Measurements from ENCODE around the gene POM121. TPM values are rescaled to one million over a fixed set of nuclear protein-coding genes. Genes with fewer than 3 reads are reported as not detected.
"Not testable (repeated sequence)": the region's sequence is repeated elsewhere in the genome, so short reads cannot be mapped to it uniquely, and the experiment has no call there.

Gene POM121
- total and polyA plus RNA-seq, 4 donors, result 6.1 to 13.8 (median 9.6) TPM

- Histone ChIP-seq H3K27ac (ENCODE audit: low read depth in 1 of 2, low read length in 2 of 2) (peak overlapping the region; percentile 81 to 95), H3K9ac (ENCODE audit: low read depth in 1 of 2, low read length in 2 of 2) (peak overlapping the region; percentile 56 to 69), H3K4me3 (ENCODE audit: low read depth in 1 of 3, low read length in 3 of 3) (peak overlapping the region; percentile 72 to 90 (median 74))
- under 1% methylated on average over 35 of the region's 35 CpGs for WGBS
- not testable (repeated sequence) for H3K4me1 ChIP-seq (ENCODE audit: control insufficient read depth in 4 of 4, insufficient read depth in 4 of 4, low read length in 3 of 4); H3K36me3 ChIP-seq (ENCODE audit: control insufficient read depth in 4 of 4, insufficient read depth in 3 of 4, low read depth in 1 of 4, low read length in 3 of 4); H3K9me3 ChIP-seq (ENCODE audit: control insufficient read depth in 4 of 4, low read length in 3 of 4); H3K27me3 ChIP-seq (ENCODE audit: control insufficient read depth in 4 of 4, insufficient read depth in 4 of 4, low read length in 3 of 4)
- DNase-seq (ENCODE audit: low spot score), result peak; percentile 62
- TF ChIP-seq HNF4G (IDR thresholded peaks at IDR 0.05) (peak; percentile 76), HNF4A (conservative IDR thresholded peaks at IDR 0.05) (peak; percentile 81 to 88), REST (IDR thresholded peaks at IDR 0.05) (peak; percentile 21), RXRA (IDR thresholded peaks at IDR 0.05) (peak; percentile 35 to 53), MAX (IDR thresholded peaks at IDR 0.05) (peak; percentile 53), TAF1 (conservative IDR thresholded peaks at IDR 0.05) (peak; percentile 21), NR2F2 (IDR thresholded peaks at IDR 0.05) (peak; percentile 18)
Measured at GRCh38 chr7:72879737-72880215, 45.1 kb upstream of the POM121 start.

- not testable (repeated sequence) for H3K27me3 ChIP-seq (ENCODE audit: control insufficient read depth in 4 of 4, insufficient read depth in 4 of 4, low read length in 3 of 4); H3K4me3 ChIP-seq (ENCODE audit: low read depth in 1 of 3, low read length in 3 of 3); H3K9me3 ChIP-seq (ENCODE audit: control insufficient read depth in 4 of 4, low read length in 3 of 4); DNase-seq (ENCODE audit: low spot score); H3K9ac ChIP-seq (ENCODE audit: low read depth in 1 of 2, low read length in 2 of 2); H3K27ac ChIP-seq (ENCODE audit: low read depth in 1 of 2, low read length in 2 of 2); H3K4me1 ChIP-seq (ENCODE audit: control insufficient read depth in 4 of 4, insufficient read depth in 4 of 4, low read length in 3 of 4)
- H3K36me3 ChIP-seq (ENCODE audit: control insufficient read depth in 4 of 4, insufficient read depth in 3 of 4, low read depth in 1 of 4, low read length in 3 of 4), result peaks cover 7 to 23% (median 11%) of the 10 kb centered on the region in 4 donors
- 90% methylated on average over 4 of the region's 4 CpGs for WGBS
Measured at GRCh38 chr7:72891750-72892149, 33.1 kb upstream of the POM121 start.

- H3K4me1 ChIP-seq (ENCODE audit: control insufficient read depth in 4 of 4, insufficient read depth in 4 of 4, low read length in 3 of 4); DNase-seq (ENCODE audit: low spot score); H3K27ac ChIP-seq (ENCODE audit: low read depth in 1 of 2, low read length in 2 of 2); H3K9me3 ChIP-seq (ENCODE audit: control insufficient read depth in 4 of 4, low read length in 3 of 4); H3K9ac ChIP-seq (ENCODE audit: low read depth in 1 of 2, low read length in 2 of 2); H3K4me3 ChIP-seq (ENCODE audit: low read depth in 1 of 3, low read length in 3 of 3); H3K27me3 ChIP-seq (ENCODE audit: control insufficient read depth in 4 of 4, insufficient read depth in 4 of 4, low read length in 3 of 4): not testable (repeated sequence)
- 96% methylated on average over 6 of the region's 6 CpGs for WGBS
- peaks cover 2 to 13% (median 9%) of the 10 kb centered on the region in 4 donors for H3K36me3 ChIP-seq (ENCODE audit: control insufficient read depth in 4 of 4, insufficient read depth in 3 of 4, low read depth in 1 of 4, low read length in 3 of 4)
Measured at GRCh38 chr7:72904740-72905139, 20.2 kb upstream of the POM121 start.

GRCh38 chr7:72908422-72908821 is 16.5 kb upstream of the POM121 start:
- H3K9me3 ChIP-seq (ENCODE audit: control insufficient read depth in 4 of 4, low read length in 3 of 4); H3K4me3 ChIP-seq (ENCODE audit: low read depth in 1 of 3, low read length in 3 of 3); H3K27me3 ChIP-seq (ENCODE audit: control insufficient read depth in 4 of 4, insufficient read depth in 4 of 4, low read length in 3 of 4); H3K36me3 ChIP-seq (ENCODE audit: control insufficient read depth in 4 of 4, insufficient read depth in 3 of 4, low read depth in 1 of 4, low read length in 3 of 4); H3K27ac ChIP-seq (ENCODE audit: low read depth in 1 of 2, low read length in 2 of 2); H3K9ac ChIP-seq (ENCODE audit: low read depth in 1 of 2, low read length in 2 of 2); DNase-seq (ENCODE audit: low spot score): not testable (repeated sequence)
- peaks cover 2 to 16% (median 6%) of the 10 kb centered on the region in 4 donors for H3K4me1 ChIP-seq (ENCODE audit: control insufficient read depth in 4 of 4, insufficient read depth in 4 of 4, low read length in 3 of 4)
- 95% methylated on average over 10 of the region's 10 CpGs for WGBS

GRCh38 chr7:72911395-72911794 is 13.5 kb upstream of the POM121 start:
- H3K36me3 ChIP-seq (ENCODE audit: control insufficient read depth in 4 of 4, insufficient read depth in 3 of 4, low read depth in 1 of 4, low read length in 3 of 4); DNase-seq (ENCODE audit: low spot score); H3K9me3 ChIP-seq (ENCODE audit: control insufficient read depth in 4 of 4, low read length in 3 of 4); H3K4me3 ChIP-seq (ENCODE audit: low read depth in 1 of 3, low read length in 3 of 3); H3K27me3 ChIP-seq (ENCODE audit: control insufficient read depth in 4 of 4, insufficient read depth in 4 of 4, low read length in 3 of 4); H3K27ac ChIP-seq (ENCODE audit: low read depth in 1 of 2, low read length in 2 of 2); H3K9ac ChIP-seq (ENCODE audit: low read depth in 1 of 2, low read length in 2 of 2): not testable (repeated sequence)
- peaks cover 4 to 31% (median 21%) of the 10 kb centered on the region in 4 donors for H3K4me1 ChIP-seq (ENCODE audit: control insufficient read depth in 4 of 4, insufficient read depth in 4 of 4, low read length in 3 of 4)
- 82% methylated on average over 10 of the region's 12 CpGs for WGBS

- H3K27ac ChIP-seq (ENCODE audit: low read depth in 1 of 2, low read length in 2 of 2), result peak overlapping the region in 1 of 2 donors; percentile 86
Measured at GRCh38 chr7:72913750-72914149, 11.1 kb upstream of the POM121 start.

More at GRCh38 chr7:72913750-72914149, 11.1 kb upstream of the POM121 start:
- not testable (repeated sequence) for DNase-seq (ENCODE audit: low spot score); H3K27me3 ChIP-seq (ENCODE audit: control insufficient read depth in 4 of 4, insufficient read depth in 4 of 4, low read length in 3 of 4); H3K4me3 ChIP-seq (ENCODE audit: low read depth in 1 of 3, low read length in 3 of 3); H3K9ac ChIP-seq (ENCODE audit: low read depth in 1 of 2, low read length in 2 of 2); H3K36me3 ChIP-seq (ENCODE audit: control insufficient read depth in 4 of 4, insufficient read depth in 3 of 4, low read depth in 1 of 4, low read length in 3 of 4); H3K9me3 ChIP-seq (ENCODE audit: control insufficient read depth in 4 of 4, low read length in 3 of 4)
- H3K4me1 ChIP-seq (ENCODE audit: control insufficient read depth in 4 of 4, insufficient read depth in 4 of 4, low read length in 3 of 4), result peaks cover 4 to 41% (median 27%) of the 10 kb centered on the region in 4 donors
- WGBS, result 81% methylated on average over 10 of the region's 10 CpGs

Data from liver (tissue), 9 donors.